Activated T-helper 2 cell treated with anti-CD3 and anti-CD28 coated beads, Interferon-gamma antibody, Interleukin-2, Interleukin-4, amounts not matched to agents 10 μg/mL and 5 μg/mL and 100 μg/mL, durations not matched to agents 14 hours and 24 hours and 36 hours (primary cell): ENCODE results near the gene LHFPL2. TPM values are rescaled to one million over a fixed set of nuclear protein-coding genes. Genes with fewer than 3 reads are reported as not detected.

ENCODE experiments used
- DNase-seq: peaks from one replicate; pipeline ENCODE4 v3.0.0; 2021; ENCODE audit warnings: low spot score
- H3K27ac Mint-ChIP-seq: one replicate; pipeline ENCODE4 v1.8.0; 2021; ENCODE audit warnings: mixed read lengths
- H3K27me3 Mint-ChIP-seq: one replicate; pipeline ENCODE4 v1.8.0; 2021; ENCODE audit warnings: low read depth, mixed read lengths
- H3K36me3 Mint-ChIP-seq: one replicate; pipeline ENCODE4 v1.8.0; 2021; ENCODE audit warnings: low read depth, mixed read lengths
- H3K4me1 Mint-ChIP-seq: one replicate; pipeline ENCODE4 v1.8.0; 2021; ENCODE audit warnings: low read depth, mixed read lengths
- H3K4me3 Mint-ChIP-seq: one replicate; pipeline ENCODE4 v1.8.0; 2021; ENCODE audit warnings: low read depth, mild to moderate bottlenecking, moderate library complexity, mixed read lengths
- H3K9me3 Mint-ChIP-seq: one replicate; pipeline ENCODE4 v1.8.0; 2021; ENCODE audit warnings: mixed read lengths
- intact Hi-C: fragments of 100-400 bp; cut with micrococcal nuclease; formaldehyde crosslinking; loops from one replicate; pipeline ENCODE4 v1.15.1; 2023
- total RNA-seq: library from RNA; stranded (reverse); gene quantifications from 2 replicates; pipeline ENCODE4 v1.2.3, GENCODE V29; 2022

Gene LHFPL2
- total RNA-seq, 1 donor from 2014 or later = 0.16 TPM

DNA sequence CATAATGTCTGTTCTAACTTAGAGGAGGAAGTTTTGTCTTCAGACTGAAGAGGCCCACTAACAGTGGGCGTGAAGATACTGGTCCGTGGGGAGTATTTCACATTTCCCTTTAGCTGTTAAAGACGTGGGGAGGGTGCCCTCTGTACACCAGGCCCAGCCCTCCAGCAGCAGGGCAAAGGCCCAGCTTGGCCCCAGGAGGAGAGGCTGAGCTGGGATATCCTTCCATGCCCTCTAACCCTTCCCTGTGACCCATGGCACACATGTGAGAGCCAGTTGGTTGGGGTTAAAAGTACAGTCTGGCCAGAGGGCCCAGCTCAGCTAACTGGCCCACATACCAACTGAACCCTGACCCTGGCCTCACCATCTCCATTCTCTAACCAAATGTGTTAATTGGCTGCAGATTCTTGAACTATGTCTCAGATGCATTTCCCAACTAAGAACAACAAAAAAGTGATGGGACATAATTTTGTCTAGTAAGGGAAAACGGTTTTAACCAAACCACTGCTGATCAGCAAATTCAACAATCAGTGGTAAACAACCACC lies 74.4 kb downstream of the LHFPL2 start:
- no peaks in the 10 kb centered on the region for H3K4me1 Mint-ChIP-seq
- no peaks in the 10 kb centered on the region for H3K36me3 Mint-ChIP-seq
- H3K27ac Mint-ChIP-seq = no peak overlapping the region
- H3K27me3 Mint-ChIP-seq = peaks cover 8% of the 10 kb centered on the region
- intact Hi-C loops = no loop called here
- H3K9me3 Mint-ChIP-seq = no peaks in the 10 kb centered on the region
- DNase-seq = no peak
- no peak overlapping the region for H3K4me3 Mint-ChIP-seq

- Mint-ChIP-seq H3K9me3 (no peaks in the 10 kb centered on the region), H3K36me3 (no peaks in the 10 kb centered on the region)
- no peak for DNase-seq
Measured at GRCh38 chr5:78573318-78573717, 75.3 kb downstream of the LHFPL2 start.

DNA sequence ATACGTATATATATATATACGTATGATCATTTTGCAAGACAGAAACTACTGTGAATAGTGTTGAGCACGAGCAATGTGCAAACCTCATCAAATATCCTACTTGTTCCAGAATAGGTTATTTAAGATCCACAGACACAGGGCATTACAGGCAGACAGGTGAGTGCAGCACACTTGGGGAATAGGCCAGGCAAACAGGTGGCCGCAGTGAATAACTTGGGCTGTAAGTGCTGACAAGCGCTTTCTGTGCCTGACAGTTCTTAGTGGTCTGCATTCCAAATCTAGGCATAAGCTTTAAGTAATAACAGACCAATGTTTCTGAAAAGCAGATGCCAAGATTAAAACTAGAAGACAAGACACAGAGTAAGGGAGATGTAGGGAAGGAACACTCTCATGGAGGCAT lies 77.9 kb downstream of the LHFPL2 start:
- H3K4me3 Mint-ChIP-seq = no peak overlapping the region
- intact Hi-C loops = no loop called here
- no peak for DNase-seq
- peaks cover 8% of the 10 kb centered on the region for H3K27me3 Mint-ChIP-seq
- H3K9me3 Mint-ChIP-seq = no peaks in the 10 kb centered on the region
- no peak overlapping the region for H3K27ac Mint-ChIP-seq
- H3K36me3 Mint-ChIP-seq = no peaks in the 10 kb centered on the region
- no peaks in the 10 kb centered on the region for H3K4me1 Mint-ChIP-seq

More at GRCh38 chr5:78573318-78573717, 75.3 kb downstream of the LHFPL2 start:
- intact Hi-C loops = no loop called here
- peaks cover 8% of the 10 kb centered on the region for H3K27me3 Mint-ChIP-seq
- H3K4me3 Mint-ChIP-seq = no peak overlapping the region
- no peak overlapping the region for H3K27ac Mint-ChIP-seq
- no peaks in the 10 kb centered on the region for H3K4me1 Mint-ChIP-seq

- no peak overlapping the region for H3K27ac Mint-ChIP-seq
- no peaks in the 10 kb centered on the region for H3K9me3 Mint-ChIP-seq
- H3K36me3 Mint-ChIP-seq = no peaks in the 10 kb centered on the region
- no peak overlapping the region for H3K4me3 Mint-ChIP-seq
- no peak for DNase-seq
- intact Hi-C loops = no loop called here
- peaks cover 6% of the 10 kb centered on the region for H3K27me3 Mint-ChIP-seq
- no peaks in the 10 kb centered on the region for H3K4me1 Mint-ChIP-seq
Measured at GRCh38 chr5:78569441-78569840, 79.1 kb downstream of the LHFPL2 start.

GRCh38 chr5:78568676-78569075 lies 79.9 kb downstream of the LHFPL2 start:
- Mint-ChIP-seq H3K27ac (no peak overlapping the region), H3K4me3 (no peak overlapping the region), H3K27me3 (peaks cover 6% of the 10 kb centered on the region), H3K36me3 (no peaks in the 10 kb centered on the region), H3K9me3 (no peaks in the 10 kb centered on the region), H3K4me1 (no peaks in the 10 kb centered on the region)
- intact Hi-C loops = no loop called here
- DNase-seq = no peak

GRCh38 chr5:78568212-78568611 lies 80.4 kb downstream of the LHFPL2 start:
- intact Hi-C loops = no loop called here
- no peaks in the 10 kb centered on the region for H3K9me3 Mint-ChIP-seq
- H3K4me3 Mint-ChIP-seq = no peak overlapping the region

DNA sequence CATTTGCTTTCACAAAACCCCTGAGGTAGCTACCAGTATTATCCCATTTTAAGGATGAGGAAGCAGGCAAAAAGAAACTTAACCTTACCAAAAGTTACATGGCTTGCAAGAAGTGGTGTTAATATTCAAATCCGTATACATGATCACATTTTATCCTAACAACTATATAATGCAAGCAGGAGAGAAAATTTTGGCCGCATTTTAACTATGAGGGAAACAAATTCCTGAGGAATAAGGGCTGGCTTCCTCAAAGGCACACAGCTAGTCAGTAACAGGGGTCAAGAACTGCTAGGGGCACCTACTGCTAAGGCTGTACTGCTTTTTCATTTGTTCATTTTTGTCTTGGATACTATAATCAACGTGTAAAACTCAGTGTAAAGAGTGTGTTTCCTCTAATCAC lies 81.0 kb downstream of the LHFPL2 start:
- no peak for DNase-seq
- Mint-ChIP-seq H3K27ac (no peak overlapping the region), H3K27me3 (peaks cover 6% of the 10 kb centered on the region), H3K9me3 (no peaks in the 10 kb centered on the region), H3K4me1 (no peaks in the 10 kb centered on the region), H3K36me3 (no peaks in the 10 kb centered on the region), H3K4me3 (no peak overlapping the region)
- intact Hi-C loops = no loop called here

More at GRCh38 chr5:78568212-78568611, 80.4 kb downstream of the LHFPL2 start:
- Mint-ChIP-seq H3K4me1 (no peaks in the 10 kb centered on the region), H3K36me3 (no peaks in the 10 kb centered on the region), H3K27me3 (peaks cover 6% of the 10 kb centered on the region), H3K27ac (no peak overlapping the region)
- DNase-seq = no peak

DNA sequence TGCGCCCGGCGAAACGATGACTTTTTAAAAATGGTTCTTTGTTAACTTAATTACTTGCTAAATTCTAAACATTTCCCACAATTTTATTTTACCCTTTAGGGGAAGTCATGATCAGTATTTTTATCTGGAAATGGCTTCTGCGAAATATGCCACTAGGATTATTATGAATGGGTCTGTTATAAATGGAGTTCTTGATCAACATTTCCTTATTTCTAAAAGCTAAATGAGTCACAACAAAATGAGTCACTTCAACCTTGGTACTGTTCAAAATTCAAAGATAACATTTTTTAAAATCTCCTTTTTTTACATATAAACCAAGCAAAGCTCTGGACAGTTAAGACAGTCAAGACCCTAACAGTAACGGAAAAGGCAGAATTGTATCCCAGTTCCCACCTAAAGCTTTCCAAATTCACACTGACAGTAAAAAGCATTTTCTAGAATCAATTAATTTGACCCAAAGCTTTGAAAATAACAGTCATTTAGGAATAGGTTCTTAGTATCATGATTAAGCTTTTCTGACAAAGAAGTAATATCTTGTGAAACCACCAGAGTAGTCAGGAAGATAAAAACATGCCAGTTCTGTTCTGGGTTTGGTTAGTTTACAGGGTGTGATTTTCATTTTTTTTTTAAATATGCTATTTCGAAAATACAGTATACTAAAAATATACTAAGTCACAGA lies 81.7 kb downstream of the LHFPL2 start:
- Mint-ChIP-seq H3K4me1 (no peaks in the 10 kb centered on the region), H3K4me3 (no peak overlapping the region), H3K36me3 (no peaks in the 10 kb centered on the region), H3K27ac (no peak overlapping the region), H3K27me3 (peaks cover 8% of the 10 kb centered on the region), H3K9me3 (no peaks in the 10 kb centered on the region)
- DNase-seq = no peak
- intact Hi-C loops = no loop called here

GRCh38 chr5:78565395-78565794 lies 83.2 kb downstream of the LHFPL2 start:
- H3K36me3 Mint-ChIP-seq = no peaks in the 10 kb centered on the region
- no peaks in the 10 kb centered on the region for H3K9me3 Mint-ChIP-seq
- no peak overlapping the region for H3K4me3 Mint-ChIP-seq
- intact Hi-C loops = no loop called here
- H3K4me1 Mint-ChIP-seq = no peaks in the 10 kb centered on the region
- DNase-seq = no peak
- peaks cover 3% of the 10 kb centered on the region for H3K27me3 Mint-ChIP-seq
- no peak overlapping the region for H3K27ac Mint-ChIP-seq

- no peaks in the 10 kb centered on the region for H3K4me1 Mint-ChIP-seq
- intact Hi-C loops = no loop called here
- H3K27ac Mint-ChIP-seq = no peak overlapping the region
- no peak for DNase-seq
- H3K36me3 Mint-ChIP-seq = no peaks in the 10 kb centered on the region
- no peaks in the 10 kb centered on the region for H3K9me3 Mint-ChIP-seq
- H3K4me3 Mint-ChIP-seq = no peak overlapping the region
- peaks cover 11% of the 10 kb centered on the region for H3K27me3 Mint-ChIP-seq
Measured at GRCh38 chr5:78563621-78564020, 85.0 kb downstream of the LHFPL2 start.

DNA sequence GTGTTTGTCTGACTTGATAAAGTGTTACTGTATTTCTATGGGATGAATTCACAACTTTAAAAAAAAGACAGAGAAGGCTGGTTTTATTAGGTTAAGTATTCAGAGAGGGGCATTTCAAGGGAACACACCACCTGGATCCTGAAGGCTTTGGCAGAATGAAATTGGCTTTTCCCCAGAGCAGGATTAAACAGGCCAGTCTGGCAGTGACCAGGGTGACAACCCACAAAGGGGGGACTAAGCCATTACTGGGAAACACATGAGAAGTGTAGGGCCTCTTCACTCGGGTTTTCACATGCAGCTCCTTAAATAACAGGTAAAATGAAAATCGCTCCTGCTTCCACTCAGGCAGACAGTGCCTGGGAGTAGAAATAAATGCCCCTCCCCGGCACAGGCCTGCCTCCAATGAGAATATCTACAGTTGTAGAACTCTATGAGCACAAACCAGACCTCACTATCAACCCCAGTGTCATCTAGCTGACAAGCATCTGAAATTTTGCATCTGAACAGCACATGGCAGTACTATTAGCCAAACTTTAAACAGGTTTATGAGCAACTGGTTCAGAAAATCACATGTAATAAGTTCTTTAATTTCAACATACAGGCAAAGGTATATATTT lies 85.8 kb downstream of the LHFPL2 start:
- Mint-ChIP-seq H3K9me3 (no peaks in the 10 kb centered on the region), H3K27me3 (peaks cover 11% of the 10 kb centered on the region), H3K4me1 (no peaks in the 10 kb centered on the region), H3K27ac (no peak overlapping the region), H3K4me3 (no peak overlapping the region), H3K36me3 (no peaks in the 10 kb centered on the region)
- intact Hi-C loops = no loop called here
- no peak for DNase-seq

DNA sequence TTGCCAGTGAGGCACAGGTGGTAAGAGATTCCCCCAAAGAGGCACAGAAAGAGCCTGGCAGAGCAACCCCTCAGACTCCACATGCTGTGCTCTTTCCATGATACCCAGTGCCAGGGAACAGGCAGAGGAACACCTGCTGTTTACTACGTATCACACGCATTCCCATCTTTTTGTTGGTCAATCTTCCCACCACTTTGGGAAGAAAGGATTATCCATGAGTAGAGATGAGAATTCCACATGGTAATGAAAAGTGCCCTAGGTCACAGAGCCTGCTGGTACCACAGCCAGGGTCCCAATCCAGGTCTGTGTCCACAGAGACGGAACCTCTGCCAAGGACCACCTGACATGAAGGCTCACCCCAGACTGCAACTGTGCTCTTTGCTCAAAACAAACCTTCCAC lies 86.6 kb downstream of the LHFPL2 start:
- H3K4me3 Mint-ChIP-seq = no peak overlapping the region
- no peaks in the 10 kb centered on the region for H3K4me1 Mint-ChIP-seq
- H3K9me3 Mint-ChIP-seq = no peaks in the 10 kb centered on the region
- H3K27me3 Mint-ChIP-seq = peaks cover 11% of the 10 kb centered on the region
- no peak for DNase-seq
- H3K27ac Mint-ChIP-seq = no peak overlapping the region
- intact Hi-C loops = no loop called here
- no peaks in the 10 kb centered on the region for H3K36me3 Mint-ChIP-seq

DNA sequence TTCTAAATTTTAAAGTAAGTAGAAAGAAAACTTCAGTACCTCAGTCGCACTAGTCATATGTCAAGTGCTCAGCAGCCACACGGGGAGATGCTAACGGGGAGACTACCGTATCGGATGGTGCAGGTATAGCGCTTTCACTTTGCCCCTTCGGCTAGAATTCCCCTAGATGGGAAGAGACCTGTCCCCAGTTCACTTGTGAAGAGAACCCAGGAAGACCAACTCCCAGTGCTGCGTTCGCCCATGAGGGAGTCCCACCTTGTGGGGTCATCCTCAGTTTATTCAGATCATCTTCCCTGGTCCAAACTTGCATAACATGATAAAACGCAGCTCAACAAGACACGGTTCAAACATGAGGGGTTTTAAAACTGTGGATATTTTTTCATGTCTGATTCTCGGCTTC lies 87.3 kb downstream of the LHFPL2 start:
- no peaks in the 10 kb centered on the region for H3K9me3 Mint-ChIP-seq
- H3K36me3 Mint-ChIP-seq = no peaks in the 10 kb centered on the region
- intact Hi-C loops = no loop called here
- no peaks in the 10 kb centered on the region for H3K4me1 Mint-ChIP-seq
- no peak overlapping the region for H3K27ac Mint-ChIP-seq
- H3K27me3 Mint-ChIP-seq = peaks cover 12% of the 10 kb centered on the region
- DNase-seq = no peak
- no peak overlapping the region for H3K4me3 Mint-ChIP-seq
